H1 (cell line): ENCODE results near the gene ZNF888. TPM values are rescaled to one million over a fixed set of nuclear protein-coding genes. Genes with fewer than 3 reads are reported as not detected.

ENCODE experiments used
- BACH1 ChIP-seq: IDR thresholded peaks from 2 replicates; pipeline ENCODE4 v1.6.1; 2012; ENCODE audit warnings: low read length, improper control_type of control experiment
- BRCA1 ChIP-seq: IDR thresholded peaks from 2 replicates; pipeline ENCODE4 v1.6.1; 2012; ENCODE audit warnings: low read depth, low read length, improper control_type of control experiment
- CBX8 ChIP-seq: fragments of 300-800, 300-1000 bp; sonication (generic); IDR thresholded peaks from 2 replicates; pipeline ENCODE4 v1.7.1; 2016; ENCODE audit warnings: low read depth, low read length, borderline replicate concordance
- CEBPB ChIP-seq: IDR thresholded peaks from 2 replicates; pipeline ENCODE4 v1.6.1; 2012; ENCODE audit warnings: low read depth, low read length
- CHD1 ChIP-seq: IDR thresholded peaks from 2 replicates; pipeline ENCODE4 v1.6.1; 2012; ENCODE audit warnings: low read depth, low read length, improper control_type of control experiment
- MAFK ChIP-seq: IDR thresholded peaks from 2 replicates; pipeline ENCODE4 v1.6.1; 2012; ENCODE audit warnings: low read depth, mild to moderate bottlenecking, improper control_type of control experiment, low read length
- RFX5 ChIP-seq: IDR thresholded peaks from 2 replicates; pipeline ENCODE4 v1.6.1; 2011; ENCODE audit warnings: low read depth, low read length, improper control_type of control experiment, borderline replicate concordance
- SIRT6 ChIP-seq: IDR thresholded peaks from one replicate; pipeline ENCODE4 v1.7.1; 2012; ENCODE audit warnings: low read length, inconsistent platforms
- ZNF274 ChIP-seq: IDR thresholded peaks from 2 replicates; pipeline ENCODE4 v1.7.0; 2012; ENCODE audit warnings: low read length, borderline replicate concordance; ENCODE audit errors: extremely low read depth
- polyA plus RNA-seq, 7 experiments: library from polyadenylated mRNA; depleted of rRNA in 3 of 7; stranded (reverse) in 5 of 7; unstranded in 2 of 7; fragments of >200 nt in 5 of 7; fragments of 200-250 nt in 2 of 7; gene quantifications; 1 replicate in 5 of 7; 2 replicates in 1 of 7; 4 replicates in 1 of 7; pipeline versions ENCODE4 v1.2.1 to v1.2.3, GENCODE V29; 2011 to 2013; ENCODE audit warnings: missing spikeins in 2 of 7, mixed read lengths in 2 of 7
- total RNA-seq: library from RNA; stranded (reverse); fragmentation: NEBNext Ultra II Directional; extraction: Animal tissue kit (Norgen Biotek cat#: 25700); gene quantifications from 2 replicates; pipeline ENCODE4 v1.2.1, GENCODE V29; 2021
- TF ChIP-seq, protein P1 (sequence below): IDR thresholded peaks from 2 replicates; pipeline ENCODE4 v1.6.1; 2012; ENCODE audit warnings: inconsistent platforms
- TF ChIP-seq, protein P2 (sequence below): IDR thresholded peaks from 2 replicates; pipeline ENCODE4 v1.6.1; 2011; ENCODE audit warnings: low read length, improper control_type of control experiment

Gene ZNF888
- total and polyA plus RNA-seq, 2 of the 8 experiments (the other 6 are each of a cell fraction or from before 2014, with no cell fraction given) = 1.1 to 8.6 TPM

DNA sequence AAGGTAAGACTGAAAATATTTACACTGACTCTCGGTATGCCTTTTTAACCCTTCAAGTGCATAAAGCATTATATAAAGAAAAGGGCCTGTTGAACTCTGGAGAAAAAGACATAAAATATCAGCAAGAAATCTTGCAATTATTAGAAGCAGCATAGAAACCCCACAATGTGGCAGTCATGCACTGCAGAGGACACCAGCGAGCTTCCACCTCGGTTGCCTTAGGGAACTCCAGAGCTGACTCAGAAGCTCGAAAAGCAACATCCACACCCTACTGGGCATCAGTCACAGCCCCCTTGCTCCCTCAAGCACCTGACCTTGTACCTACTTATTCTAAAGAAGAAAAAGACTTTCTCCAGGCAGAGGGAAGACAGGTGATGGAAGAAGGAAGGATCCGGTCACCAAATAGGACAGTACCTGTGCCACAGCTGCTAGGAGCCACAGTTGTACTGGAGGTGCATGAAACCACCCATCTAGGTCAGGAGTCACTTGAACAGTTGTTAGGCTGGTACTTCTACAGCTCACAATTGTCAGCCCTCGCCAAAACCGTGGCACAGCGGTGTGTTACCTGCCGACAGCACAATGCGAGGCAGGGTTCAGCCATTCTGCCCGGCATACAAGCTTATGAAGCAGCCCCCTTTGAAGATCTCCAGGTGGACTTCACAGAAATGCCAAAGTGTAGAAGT, 36.5 kb upstream of the ZNF888 start (continued):
- TF ChIP-seq CHD1 (no peak), ZNF274 (no peak), RFX5 (no peak), CEBPB (no peak), BRCA1 (no peak), BACH1 (no peak), CBX8 (no peak), MAFK (no peak), SIRT6 (no peak)
- TF ChIP-seq, protein P1, sequence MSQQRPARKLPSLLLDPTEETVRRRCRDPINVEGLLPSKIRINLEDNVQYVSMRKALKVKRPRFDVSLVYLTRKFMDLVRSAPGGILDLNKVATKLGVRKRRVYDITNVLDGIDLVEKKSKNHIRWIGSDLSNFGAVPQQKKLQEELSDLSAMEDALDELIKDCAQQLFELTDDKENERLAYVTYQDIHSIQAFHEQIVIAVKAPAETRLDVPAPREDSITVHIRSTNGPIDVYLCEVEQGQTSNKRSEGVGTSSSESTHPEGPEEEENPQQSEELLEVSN = no peak
- TF ChIP-seq, protein P2, sequence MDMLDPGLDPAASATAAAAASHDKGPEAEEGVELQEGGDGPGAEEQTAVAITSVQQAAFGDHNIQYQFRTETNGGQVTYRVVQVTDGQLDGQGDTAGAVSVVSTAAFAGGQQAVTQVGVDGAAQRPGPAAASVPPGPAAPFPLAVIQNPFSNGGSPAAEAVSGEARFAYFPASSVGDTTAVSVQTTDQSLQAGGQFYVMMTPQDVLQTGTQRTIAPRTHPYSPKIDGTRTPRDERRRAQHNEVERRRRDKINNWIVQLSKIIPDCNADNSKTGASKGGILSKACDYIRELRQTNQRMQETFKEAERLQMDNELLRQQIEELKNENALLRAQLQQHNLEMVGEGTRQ = no peak
